Fibroblast of skin of scalp (primary cell): ENCODE measurements around the gene NCBP3. TPM values are rescaled to one million over a fixed set of nuclear protein-coding genes. Genes with fewer than 3 reads are reported as not detected.

ENCODE experiments used
- DNase-seq: peaks from one replicate; pipeline ENCODE4 v3.0.0-alpha.2; 2013
- polyA plus RNA-seq, 2 experiments: library from polyadenylated mRNA; unstranded; fragments of 120-200 nt; gene quantifications; one replicate each; pipeline ENCODE4 v1.2.1, GENCODE V29; 2013; ENCODE audit not compliant: insufficient read length in 2 of 2

Gene NCBP3, protein sequence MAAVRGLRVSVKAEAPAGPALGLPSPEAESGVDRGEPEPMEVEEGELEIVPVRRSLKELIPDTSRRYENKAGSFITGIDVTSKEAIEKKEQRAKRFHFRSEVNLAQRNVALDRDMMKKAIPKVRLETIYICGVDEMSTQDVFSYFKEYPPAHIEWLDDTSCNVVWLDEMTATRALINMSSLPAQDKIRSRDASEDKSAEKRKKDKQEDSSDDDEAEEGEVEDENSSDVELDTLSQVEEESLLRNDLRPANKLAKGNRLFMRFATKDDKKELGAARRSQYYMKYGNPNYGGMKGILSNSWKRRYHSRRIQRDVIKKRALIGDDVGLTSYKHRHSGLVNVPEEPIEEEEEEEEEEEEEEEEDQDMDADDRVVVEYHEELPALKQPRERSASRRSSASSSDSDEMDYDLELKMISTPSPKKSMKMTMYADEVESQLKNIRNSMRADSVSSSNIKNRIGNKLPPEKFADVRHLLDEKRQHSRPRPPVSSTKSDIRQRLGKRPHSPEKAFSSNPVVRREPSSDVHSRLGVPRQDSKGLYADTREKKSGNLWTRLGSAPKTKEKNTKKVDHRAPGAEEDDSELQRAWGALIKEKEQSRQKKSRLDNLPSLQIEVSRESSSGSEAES
- polyA plus RNA-seq (2013, experiment 1 of 2; ENCODE audit: insufficient read length), result 38.9 TPM
- 42.0 TPM for polyA plus RNA-seq (2013, experiment 2 of 2; ENCODE audit: insufficient read length)

DNA sequence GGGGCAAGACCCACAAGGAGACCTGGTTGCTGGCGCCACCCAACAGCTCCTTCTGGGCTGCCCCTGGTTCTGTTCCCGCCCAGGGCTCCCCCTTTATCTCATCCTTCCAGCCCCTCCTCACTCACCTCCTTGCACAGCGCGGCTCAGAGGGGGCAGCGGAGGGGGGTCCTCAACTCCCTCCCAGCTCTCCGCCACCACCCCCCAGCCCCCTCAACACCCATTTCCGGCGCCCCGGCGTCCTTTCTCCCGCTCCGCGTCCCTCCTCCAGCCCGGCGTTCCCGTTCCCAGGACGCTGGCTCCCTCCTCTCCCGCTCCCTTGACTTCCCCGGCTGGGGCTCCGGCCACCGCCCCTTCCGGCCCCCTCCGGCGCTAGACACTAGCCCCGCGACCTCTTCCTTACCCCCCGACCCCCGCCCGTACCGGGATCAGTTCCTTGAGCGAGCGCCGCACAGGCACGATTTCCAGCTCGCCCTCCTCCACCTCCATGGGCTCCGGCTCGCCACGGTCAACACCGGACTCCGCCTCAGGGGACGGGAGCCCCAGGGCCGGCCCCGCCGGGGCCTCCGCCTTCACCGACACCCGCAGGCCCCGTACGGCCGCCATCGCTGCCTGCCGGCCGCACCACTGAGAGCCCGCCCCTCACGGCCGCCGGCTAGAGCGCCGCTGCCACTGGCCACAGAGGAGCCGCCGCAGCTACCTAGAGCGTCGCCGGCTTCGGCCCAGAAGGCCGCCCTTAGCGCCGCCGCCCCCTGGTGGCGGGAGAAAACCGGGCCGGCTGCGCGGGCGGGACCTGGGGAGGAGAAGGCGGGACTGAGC lies at the start of gene NCBP3:
TSS of gene NCBP3 (minus strand) at position 626 of the 816 bp plus-strand sequence. CDS start at position 603, 23 bp downstream.
- DNase-seq, result peak; percentile 94

DNA sequence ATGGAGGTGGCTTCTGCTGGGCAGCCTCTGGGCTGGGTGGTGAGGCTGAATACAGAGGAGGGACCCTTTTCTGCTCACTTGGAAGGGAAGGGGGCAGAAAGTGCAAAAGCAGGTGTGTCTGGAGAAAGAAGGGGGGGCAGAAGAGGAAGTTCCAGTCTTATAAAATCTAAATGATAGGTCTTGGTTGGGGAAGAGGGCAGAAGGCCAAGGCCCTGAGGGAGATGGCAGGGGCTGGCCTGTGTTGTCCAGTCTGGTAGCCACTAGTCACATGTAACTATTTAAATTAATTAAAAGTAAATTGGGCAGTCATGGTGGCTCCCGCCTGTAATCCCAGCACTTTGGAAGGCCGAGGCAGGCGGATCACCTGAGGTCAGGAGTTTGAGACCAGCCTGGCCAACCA lies 49.3 kb upstream of the NCBP3 start:
- no peak for DNase-seq

DNA sequence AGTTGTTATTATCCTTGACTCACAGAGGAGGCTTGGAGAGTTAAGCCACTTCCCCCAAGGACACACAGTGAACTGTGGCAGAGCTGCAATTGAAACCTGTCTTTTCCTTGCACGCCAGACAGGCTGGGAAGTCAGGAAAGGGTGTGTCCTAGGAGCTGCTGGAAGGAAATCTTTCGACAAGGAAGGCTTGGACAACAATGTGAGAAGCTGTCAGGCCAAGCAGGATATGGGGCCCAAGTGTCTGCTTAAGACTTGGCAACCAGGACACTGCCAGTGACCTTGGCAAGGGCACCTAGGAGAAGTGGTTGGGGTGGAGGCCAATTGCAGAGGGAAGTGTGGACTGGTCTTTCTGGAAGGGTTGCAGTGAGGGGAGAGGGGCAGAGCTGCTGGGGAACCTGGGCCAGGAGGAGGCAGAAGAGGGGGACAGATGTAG lies 48.9 kb upstream of the NCBP3 start:
- DNase-seq, result peak; percentile 34

DNA sequence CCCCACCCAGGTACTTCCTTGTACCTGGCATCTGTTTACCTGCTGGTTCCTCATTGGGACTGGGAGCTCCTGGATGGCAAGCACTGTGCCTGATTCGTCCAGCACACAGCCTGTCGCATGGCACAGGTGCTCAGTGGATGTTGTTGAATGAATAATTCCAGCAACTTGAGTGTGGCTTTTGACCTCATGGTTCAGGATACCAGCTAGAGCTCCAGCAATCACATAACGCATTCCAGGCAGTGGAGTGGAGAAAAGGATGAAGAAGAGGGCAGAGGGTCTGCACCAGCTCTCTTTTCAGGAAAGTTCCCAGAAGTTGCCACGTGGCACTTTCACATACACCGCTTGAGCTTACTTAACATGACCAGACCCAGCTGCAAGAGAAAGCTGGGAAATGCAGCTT lies 48.1 kb upstream of the NCBP3 start:
- DNase-seq, result no peak

DNA sequence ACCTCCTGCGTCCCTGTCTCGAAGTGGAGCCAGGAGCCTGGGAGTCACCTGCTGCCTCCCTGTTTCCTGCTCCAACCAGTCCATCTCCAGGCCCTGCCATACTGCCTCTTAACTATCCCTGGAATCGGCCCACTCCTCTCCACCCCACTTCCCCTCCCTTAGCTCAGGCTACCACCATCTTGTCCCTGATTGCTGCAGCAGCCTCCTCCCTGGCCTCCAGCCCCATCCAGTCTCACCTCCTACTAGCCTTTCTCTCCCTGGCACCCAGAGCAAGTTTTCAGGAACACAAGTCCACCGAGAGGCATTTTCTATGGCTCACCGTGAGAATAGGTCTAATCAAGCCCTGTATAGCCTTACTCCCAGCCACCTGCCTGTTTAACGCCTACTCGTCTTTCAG lies 47.7 kb upstream of the NCBP3 start:
- no peak for DNase-seq

DNA sequence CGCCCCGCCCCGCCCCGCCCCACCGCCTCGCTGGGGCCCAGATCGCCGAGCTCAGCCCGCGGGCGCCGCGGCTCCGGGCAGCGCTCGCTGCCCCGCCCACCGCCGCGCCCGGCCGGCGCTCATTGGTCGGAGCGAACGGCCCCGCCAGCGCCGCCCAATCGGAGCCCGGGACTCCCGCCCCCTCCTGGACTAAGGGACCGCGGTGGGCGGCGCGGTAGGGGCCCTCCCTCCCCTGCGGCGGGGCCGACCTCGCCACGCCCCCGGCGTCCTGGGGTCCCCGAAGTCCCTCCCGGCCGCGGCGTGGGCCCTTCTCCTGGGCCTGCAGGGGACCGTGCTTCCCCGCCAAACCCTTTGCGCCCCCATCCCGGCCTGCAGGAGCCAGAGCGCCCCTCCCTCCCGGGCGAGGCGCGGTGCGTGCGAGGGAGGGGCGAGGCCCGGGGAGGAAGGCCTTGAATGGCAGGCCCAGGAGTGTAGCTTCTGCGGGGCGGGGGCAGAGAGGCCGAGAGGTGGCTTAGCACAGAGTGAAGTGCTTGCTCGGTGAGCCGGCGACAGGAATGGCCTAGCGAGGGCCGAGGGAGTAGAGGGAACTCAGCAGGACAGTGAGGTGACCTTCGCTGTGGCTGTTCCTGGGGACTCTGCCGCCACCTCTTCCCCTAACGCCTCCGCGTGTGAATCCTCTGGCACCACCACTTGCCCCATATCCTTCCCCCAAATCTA lies 47.1 kb upstream of the NCBP3 start, which contains the start of gene CAMKK1:
TSS of gene CAMKK1 (minus strand) at position 51 of the 717 bp plus-strand sequence. CDS start 7,366 bp downstream, outside the sequence.
- peak; percentile 87 for DNase-seq

DNA sequence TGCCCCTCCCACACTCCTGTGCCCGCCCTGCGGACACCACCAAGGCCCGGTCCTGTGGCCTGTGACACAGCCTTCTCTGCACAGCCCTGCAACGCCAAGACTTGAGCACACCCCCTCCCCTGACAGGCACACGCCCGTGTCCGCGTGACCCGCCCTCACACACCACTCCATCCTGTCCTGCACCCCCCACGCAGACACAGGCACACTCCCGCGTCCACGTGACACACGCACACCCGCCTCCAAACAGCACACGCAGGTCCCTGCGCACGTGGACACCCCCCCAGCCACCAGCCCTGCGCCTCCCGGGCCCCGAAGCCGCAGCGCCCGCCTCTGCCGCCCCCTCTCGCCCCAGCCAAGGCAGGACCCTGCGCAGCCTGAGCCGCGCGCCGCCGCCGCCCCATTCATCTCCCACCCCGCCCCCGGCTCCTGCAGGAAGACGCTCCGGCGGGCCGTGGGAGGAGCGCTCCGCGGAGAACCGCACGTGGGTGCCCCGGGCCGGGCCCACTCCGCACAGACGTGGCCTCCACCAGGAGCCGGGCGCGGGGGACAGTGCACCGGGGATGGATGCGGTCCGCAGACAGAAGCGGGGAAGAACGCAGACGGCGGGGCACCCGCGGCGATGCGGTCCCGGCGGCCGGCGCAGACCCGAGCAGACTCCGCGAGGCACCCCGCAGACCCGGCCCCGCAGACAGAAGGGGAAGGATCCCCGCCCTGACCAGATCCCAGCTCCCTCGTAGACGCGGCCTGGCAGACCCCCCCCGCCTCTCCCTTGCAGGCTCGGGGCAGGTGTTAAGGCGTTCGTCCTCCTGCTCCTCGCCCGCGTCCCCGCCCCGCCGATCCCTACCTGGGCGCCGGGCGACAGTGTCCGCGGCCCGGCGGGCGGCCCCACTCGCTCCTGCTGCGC lies 46.3 kb upstream of the NCBP3 start:
- peak; percentile 53 for DNase-seq

DNA sequence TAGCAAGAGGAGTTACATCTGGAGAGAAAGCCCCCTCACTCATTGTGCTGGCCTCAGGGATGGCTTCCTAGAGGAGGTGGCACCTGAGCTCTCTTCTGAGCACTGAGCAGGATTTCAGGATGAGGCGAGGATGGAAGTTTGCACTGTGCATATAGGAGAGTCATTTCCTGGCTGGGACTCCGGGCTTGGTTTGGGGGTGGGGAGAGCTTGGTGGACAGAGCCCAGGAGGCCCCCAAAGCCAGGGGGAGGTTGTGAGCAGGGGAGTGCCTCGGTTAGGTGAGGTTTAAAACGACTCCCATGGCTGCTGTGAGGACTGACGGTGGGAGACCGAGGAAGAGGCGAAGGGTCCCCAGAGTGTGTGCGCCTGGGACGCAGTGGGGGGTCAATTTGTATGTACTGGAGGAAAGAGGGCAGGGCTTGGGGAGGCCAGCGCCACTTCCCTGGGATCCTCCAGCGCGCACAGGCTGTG lies 45.6 kb upstream of the NCBP3 start:
- DNase-seq, result no peak

DNA sequence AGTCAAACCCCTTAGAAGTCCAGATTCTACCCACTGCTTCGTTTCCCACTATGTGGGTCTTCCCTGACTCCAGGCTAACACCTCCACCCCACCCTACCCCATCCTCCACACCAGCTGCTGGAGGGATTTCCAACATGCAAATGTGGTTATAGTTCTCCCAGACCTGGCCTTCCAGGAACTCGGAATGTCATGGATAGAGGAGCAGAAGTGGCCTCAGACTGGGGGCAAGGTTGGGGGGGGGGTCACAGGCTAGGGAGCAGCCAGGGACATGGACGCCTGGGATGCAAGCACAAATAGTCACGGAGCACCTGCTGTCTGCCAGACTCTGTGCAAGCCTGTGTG lies 44.8 kb upstream of the NCBP3 start:
- DNase-seq, result no peak

DNA sequence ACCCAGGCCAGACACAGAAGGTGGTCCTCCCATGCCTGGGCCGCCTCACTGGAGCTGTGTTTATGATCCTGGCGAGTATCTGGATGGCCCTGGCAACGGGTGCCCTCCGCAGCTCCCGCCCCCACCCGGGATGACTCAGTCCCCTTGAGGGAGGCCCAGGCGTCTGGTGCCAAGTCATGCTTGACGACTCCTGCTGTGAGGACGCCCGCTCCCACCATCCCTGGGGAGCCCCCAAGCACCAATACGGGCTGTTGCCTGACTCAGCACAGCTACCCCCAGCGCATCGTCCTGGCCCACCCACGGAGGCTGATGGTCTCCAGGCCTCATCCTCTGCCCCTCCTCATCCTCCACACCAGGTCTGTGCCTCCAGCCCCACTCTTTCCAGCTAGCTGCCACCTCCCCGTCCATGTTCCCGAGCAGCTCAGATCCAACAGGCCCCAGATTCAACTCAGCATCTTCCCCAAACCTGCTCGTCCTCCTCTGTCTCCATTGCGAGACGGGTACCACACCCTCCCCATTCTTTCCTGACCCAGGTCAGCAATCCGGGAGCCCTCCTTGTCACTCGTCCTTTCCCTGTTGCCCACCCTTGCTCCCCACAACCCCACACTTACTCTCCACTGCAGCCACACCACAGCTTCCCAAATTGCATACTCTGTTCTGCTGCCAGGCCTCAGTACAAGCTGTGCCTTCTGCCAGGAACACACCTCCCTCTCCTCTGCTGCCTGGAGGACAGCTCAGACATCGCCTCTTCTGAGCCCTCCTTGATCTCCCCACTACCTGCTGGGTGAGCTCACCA lies 44.2 kb upstream of the NCBP3 start:
- peak; percentile 91 for DNase-seq

DNA sequence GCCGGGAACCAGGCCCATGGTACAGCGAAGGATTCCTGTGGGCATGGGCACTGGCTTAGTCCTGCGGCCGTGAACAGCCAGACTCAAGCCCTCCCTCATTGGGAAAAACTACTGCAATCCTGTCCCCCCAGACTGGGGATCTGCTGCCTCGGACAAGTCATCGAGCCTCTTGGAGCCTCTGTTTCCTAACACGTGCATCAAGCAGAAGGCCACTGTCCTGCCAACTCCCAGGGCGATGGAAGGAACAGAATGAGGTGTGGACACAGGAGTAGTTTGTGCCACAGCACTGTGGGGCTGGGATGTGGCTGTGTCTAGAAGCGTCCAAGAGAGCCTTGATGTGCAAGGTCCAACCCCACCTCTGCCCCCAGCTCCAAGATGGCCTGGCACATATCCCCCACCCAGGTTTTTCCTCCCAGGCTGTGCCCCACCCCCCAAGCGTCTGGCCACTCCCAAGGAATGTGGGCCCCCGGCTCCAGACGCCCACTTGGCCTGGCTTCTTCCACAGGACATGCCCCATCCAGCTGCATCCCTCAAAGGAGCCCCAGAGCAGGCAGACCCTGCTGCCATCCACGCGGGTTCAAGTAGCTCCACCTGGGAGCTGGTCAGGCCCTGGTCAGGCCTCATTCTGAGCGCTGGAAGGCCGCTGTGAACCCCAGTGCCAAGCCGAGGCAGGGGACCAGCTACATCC lies 43.4 kb upstream of the NCBP3 start:
- DNase-seq, result no peak

DNA sequence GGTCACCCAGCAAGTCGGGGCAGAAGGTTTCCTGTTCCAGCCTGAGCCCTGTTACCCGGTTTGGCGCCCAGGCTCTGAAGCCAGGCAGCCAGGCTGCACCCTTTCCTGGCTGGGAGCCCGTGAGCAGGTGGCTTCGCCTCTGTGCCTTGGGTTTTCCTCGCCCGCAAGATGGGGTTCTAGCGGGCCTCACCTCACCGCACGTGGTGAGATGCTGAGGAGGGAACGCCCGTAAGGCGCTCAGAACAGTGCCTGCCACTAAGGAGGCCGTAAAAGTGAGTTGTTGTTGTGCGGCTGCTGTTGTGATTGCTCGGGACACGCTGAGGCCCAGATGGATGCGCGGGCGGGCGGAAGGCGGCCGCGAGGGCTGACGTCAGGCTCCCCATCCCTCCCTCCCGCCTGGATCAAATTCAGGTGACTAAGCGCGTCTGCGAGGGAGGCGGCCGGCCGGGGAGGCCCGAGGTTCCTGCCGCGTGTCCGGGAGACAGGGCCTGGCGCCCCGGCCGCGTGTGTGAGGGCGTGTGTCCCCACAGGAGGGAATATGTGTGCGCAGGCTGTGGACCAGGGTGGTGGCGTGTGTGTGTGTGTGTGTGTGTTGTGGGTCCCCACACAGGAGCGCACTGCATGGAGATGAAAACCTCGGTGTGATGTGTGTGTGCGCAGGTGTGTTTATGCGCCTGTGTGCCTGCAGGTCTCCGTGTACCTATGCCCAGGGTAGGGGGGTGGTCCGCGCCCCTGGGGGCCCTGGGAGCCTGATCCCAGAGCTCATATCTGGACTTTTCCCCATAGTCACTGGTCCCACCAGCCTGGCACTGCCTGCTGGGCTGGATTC lies 42.5 kb upstream of the NCBP3 start:
- DNase-seq, result peak; percentile 84

DNA sequence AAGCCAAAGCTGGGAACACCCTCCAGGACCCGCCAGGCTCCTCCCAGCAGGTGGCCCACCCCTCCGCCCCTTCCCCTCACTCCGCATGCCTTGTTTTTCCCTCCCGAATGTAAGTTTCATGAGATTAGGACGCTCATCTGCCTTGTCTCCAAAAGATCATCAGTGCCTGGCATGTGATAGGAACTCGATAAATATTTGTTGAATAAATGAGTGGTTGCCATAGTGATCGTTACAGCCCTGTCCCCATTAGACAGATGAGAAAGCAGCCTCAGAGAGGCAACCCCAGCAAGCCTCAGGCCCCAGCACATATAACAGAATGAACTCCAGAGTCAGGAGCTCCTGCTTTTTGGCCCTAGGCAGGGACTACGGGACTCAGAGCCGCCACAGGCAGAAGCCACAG lies 41.8 kb upstream of the NCBP3 start:
- DNase-seq, result no peak

DNA sequence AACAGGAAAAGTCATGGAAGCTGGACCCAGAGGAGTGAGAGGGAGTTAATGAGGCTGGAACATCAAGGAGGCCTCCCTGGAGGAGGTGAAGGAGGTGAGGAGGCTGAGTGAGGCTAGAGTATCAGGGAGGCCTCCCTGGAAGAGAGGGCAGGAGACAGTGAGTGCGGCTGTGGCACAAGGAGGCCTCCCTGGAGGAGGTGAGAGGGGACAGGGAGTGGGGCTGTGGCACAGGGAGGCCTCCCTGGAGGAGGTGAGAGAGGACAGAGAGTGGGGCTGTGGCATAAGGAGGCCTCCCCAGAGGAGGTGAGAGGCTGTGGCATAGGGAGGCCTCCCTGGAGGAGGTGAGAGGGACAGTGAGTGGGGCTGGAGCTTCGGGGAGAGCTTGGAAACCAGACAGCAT lies 41.3 kb upstream of the NCBP3 start:
- no peak for DNase-seq

DNA sequence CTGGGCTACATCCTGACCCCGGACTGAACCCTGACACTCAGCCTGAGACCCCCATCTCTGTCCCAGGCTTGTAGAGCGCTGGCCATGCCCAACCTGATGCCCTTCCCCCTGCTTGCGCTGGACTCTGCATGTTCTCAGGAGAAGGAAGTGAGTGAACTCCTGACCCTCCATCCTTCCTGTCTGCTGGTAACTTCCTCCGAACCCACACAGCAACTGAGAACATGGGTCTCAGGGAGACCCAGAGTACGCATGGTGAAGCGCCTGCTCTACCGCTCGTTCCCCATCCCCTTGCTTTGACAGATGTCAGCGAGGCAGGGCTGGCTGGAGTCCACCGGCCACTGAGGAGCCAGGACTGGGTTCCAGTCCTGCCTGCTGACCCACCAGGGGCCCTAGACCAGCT lies 40.7 kb upstream of the NCBP3 start:
- DNase-seq, result no peak

DNA sequence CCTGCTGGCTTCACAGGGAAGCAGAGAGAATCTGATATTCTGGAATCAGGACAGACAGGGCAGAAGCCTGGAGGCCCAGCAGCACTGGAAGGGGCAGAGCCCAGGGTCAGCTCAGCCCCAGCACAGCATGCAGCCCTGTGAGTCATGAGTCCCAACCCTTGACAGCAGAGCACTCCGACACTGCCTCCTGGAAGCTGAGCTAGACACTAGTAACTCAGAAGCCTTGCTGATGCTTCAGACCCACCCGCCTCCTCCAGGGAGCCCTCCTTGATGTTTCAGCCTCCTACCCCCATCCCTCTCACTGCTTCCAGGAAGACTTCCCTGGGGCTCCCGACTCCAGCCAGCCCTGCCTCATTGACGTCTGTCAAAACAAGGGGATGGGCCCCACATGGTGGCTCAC lies 39.9 kb upstream of the NCBP3 start:
- DNase-seq, result peak; percentile 86

DNA sequence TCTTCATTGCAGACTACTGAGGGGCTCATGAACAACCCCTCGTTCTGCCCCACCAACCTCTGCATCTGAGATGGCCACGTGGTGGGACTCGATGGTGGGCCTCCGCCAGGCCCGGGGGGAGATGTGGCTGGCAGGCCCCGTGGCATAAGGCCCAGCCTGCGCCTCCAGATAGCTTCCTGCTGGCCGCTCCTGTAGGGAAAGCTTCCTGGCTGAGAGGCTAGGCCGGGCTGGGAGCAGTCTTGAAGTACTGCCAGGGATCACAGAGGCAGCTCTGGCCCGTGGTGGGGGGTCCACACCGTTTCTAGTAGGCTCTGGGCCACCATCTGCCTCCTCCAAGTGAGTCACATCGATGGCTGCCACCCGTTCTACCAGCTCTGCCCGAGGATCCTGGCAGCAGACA lies 39.2 kb upstream of the NCBP3 start:
- no peak for DNase-seq

DNA sequence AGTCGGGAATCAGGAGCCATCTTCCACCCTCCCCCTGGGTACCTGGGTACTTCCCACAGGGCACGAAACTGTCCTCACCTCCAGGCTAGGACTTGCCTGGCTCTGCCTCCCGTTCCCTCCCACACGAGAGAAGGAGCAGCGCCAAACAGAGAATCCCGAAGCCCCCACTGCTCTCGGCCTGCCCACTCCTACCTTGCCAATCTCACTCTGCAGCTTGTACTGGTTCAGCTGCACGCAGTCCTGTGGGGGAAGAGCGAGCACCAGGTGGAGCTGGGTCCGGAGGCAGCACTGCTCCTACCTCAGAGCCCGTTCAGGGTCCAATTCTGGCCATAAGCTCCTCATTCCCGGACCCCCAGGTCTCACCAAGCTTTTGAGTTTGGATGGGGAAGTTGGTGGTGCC lies 38.1 kb upstream of the NCBP3 start:
- DNase-seq, result no peak

DNA sequence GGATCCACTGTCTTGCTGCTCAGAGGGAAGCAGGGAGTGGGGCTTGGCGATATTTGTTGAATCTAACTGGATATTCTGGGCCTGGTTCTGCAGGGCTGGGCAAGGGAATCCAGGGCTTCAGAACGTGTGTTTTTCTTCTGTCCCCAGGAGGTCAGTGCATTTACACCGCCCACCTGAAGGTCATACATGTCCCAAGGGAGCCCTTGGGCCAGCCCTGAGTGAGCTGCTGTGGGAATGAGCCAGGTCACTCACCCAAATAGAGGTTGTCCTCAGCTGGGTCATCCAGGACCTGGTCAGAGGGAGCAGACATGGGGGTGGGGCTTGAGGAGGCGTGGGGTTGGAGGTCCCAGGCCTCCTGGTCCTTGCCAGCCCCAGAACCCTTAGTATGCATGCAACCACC lies 36.2 kb upstream of the NCBP3 start:
- no peak for DNase-seq
